GM18508 (cell line): Measurements from ENCODE around the gene MPC2.
"Not testable (repeated sequence)": the region's sequence is repeated elsewhere in the genome, so short reads cannot be mapped to it uniquely, and the experiment has no call there.

Source experiments
- ATAC-seq: cut with Tn5 transposase; IDR thresholded peaks from one replicate; pipeline ENCODE4 v1.9.1; 2021; ENCODE audit warnings: moderate number of reproducible peaks; ENCODE audit not compliant: insufficient read depth, unreplicated experiment

The MPC2 gene

GRCh38 chr1:167866739-167867414 is 70.0 kb downstream of the MPC2 start:
- not testable (repeated sequence) for ATAC-seq
